Measurements from ENCODE around the gene PLCL2.

GRCh38 chr3:16865335-16865734, 19.4 kb upstream of the PLCL2 start:
- TF ChIP-seq CTCF (conservative IDR thresholded peaks at IDR 0.05; ENCODE audit: low read depth, low read length) (no peak), EZH2 (IDR thresholded peaks at IDR 0.05; ENCODE audit: borderline replicate concordance, low read depth, low read length, poor library complexity, severe bottlenecking) (no peak)
